Peyer's patch (tissue), 4 donors: ENCODE data around the gene TFEC.

ENCODE experiments used
- POLR2A ChIP-seq, 2 donors: fragments of 450-650 bp; IDR thresholded peaks; one replicate each; pipeline ENCODE4 v1.5.1; 2017; ENCODE audit warnings: antibody characterized with exemption in 2 of 2, mild to moderate bottlenecking in 2 of 2, moderate library complexity in 2 of 2
- TF ChIP-seq, protein P1 (sequence below), 6 experiments: fragments of 450-650 bp in 4 of 6; fragments of 200-600 bp in 2 of 6; sonication (generic) in 1 of 6; IDR thresholded peaks; one replicate each; pipeline ENCODE4 v1.5.1; 2017 to 2019; ENCODE audit warnings: antibody characterized with exemption in 6 of 6, mild to moderate bottlenecking in 3 of 6, moderate library complexity in 1 of 6

DNA sequence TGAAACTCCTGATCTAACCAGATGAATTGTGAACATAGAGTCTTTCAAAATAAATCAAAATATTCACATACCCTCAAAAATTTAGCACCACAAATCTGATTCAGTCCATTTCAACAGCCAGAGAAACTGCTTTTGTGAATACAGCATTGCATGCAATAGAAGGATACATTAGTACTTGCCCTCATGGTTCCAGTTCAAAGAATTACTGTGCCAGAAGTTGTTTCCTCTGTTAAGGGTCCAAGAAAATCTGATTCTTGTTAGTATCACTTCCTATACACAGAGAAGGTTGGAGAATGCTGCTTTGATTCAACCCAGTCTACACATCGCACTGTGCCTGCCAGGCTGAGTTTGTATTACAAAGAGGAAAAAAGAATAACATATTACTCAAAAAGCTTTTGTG, 115.6 kb downstream of the TFEC start:
- TF ChIP-seq, protein P1, sequence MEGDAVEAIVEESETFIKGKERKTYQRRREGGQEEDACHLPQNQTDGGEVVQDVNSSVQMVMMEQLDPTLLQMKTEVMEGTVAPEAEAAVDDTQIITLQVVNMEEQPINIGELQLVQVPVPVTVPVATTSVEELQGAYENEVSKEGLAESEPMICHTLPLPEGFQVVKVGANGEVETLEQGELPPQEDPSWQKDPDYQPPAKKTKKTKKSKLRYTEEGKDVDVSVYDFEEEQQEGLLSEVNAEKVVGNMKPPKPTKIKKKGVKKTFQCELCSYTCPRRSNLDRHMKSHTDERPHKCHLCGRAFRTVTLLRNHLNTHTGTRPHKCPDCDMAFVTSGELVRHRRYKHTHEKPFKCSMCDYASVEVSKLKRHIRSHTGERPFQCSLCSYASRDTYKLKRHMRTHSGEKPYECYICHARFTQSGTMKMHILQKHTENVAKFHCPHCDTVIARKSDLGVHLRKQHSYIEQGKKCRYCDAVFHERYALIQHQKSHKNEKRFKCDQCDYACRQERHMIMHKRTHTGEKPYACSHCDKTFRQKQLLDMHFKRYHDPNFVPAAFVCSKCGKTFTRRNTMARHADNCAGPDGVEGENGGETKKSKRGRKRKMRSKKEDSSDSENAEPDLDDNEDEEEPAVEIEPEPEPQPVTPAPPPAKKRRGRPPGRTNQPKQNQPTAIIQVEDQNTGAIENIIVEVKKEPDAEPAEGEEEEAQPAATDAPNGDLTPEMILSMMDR (IDR thresholded peaks at IDR 0.05) = no peak
- no peak for TF ChIP-seq POLR2A (IDR thresholded peaks at IDR 0.05)
